Breast epithelium (tissue), 3 donors: ENCODE results near the gene PEX7.

Experiments
- CTCF ChIP-seq, 3 donors: fragments of 450-650 bp; IDR thresholded peaks; one replicate each; pipeline ENCODE4 v1.5.1; 2016 to 2017; ENCODE audit warnings: antibody characterized with exemption in 3 of 3, mild to moderate bottlenecking in 3 of 3, moderate library complexity in 3 of 3
- POLR2A ChIP-seq: fragments of 450-650 bp; IDR thresholded peaks from one replicate; pipeline ENCODE4 v1.6.1; 2016; ENCODE audit warnings: antibody characterized with exemption, mild to moderate bottlenecking, moderate library complexity
- POLR2AphosphoS5 ChIP-seq, 3 donors: sonication (generic); formaldehyde crosslinking; IDR thresholded peaks; one replicate each; pipeline ENCODE4 v1.6.1; 2017; ENCODE audit warnings: antibody characterized with exemption in 3 of 3

- TF ChIP-seq CTCF (IDR thresholded peaks at IDR 0.05) (no peak), POLR2AphosphoS5 (IDR thresholded peaks at IDR 0.05) (no peak), POLR2A (no peak)
Measured at GRCh38 chr6:136816656-136817055, 5.7 kb upstream of the PEX7 start.
